ENCODE measurements around the gene GPR31. TPM values are rescaled to one million over a fixed set of nuclear protein-coding genes. Genes with fewer than 3 reads are reported as not detected.

GPR31 gene
- total and polyA plus RNA-seq, 2 donors (not counting 1 experiment from before 2014, with no cell fraction given): not detected

- no peak overlapping the region for H3K4me3 ChIP-seq (replicated peaks in 1 of 4; ENCODE audit: control extremely low read depth in 1 of 4, insufficient read depth in 1 of 4, low read depth in 3 of 4, low read length in 4 of 4)
- TF ChIP-seq CTCF (conservative IDR thresholded peaks at IDR 0.05 in 1 of 2, IDR thresholded peaks at IDR 0.05 in 1 of 2; ENCODE audit: low read depth in 1 of 2, low read length in 2 of 2) (no peak), EZH2 (IDR thresholded peaks at IDR 0.05; ENCODE audit: low read length, missing control alignments) (no peak)
These were observed 29.8 kb downstream of the GPR31 start for GRCh38 chr6:167127785-167128531.

GRCh38 chr6:167125855-167126349 is 31.9 kb downstream of the GPR31 start:
- Histone ChIP-seq H4K20me1 (ENCODE audit: control insufficient read depth, extremely low read depth, insufficient read depth, low read length) (no peaks in the 10 kb centered on the region), H3K9ac (ENCODE audit: insufficient read depth, low read length) (no peak overlapping the region), H3K27ac (ENCODE audit: insufficient read depth, low read length) (no peak overlapping the region), H3K4me3 (replicated peaks in 1 of 4; ENCODE audit: control extremely low read depth in 1 of 4, insufficient read depth in 1 of 4, low read depth in 3 of 4, low read length in 4 of 4) (no peak overlapping the region), H2AFZ (ENCODE audit: low read length) (no peak overlapping the region), H3K79me2 (ENCODE audit: control insufficient read depth, insufficient read depth, low read length) (no peaks in the 10 kb centered on the region), H3K27me3 (ENCODE audit: control insufficient read depth, insufficient read depth, low read length) (no peaks in the 10 kb centered on the region), H3K4me1 (ENCODE audit: control insufficient read depth, extremely low read depth, insufficient read depth, low read length) (no peaks in the 10 kb centered on the region), H3K9me3 (ENCODE audit: control insufficient read depth, insufficient read depth, low read depth, low read length) (no peaks in the 10 kb centered on the region), H3K36me3 (ENCODE audit: control insufficient read depth, insufficient read depth, low read length) (no peaks in the 10 kb centered on the region), H3K4me2 (ENCODE audit: extremely low read depth, insufficient read depth, low read length) (no peak overlapping the region)
- no peak for TF ChIP-seq EZH2 (IDR thresholded peaks at IDR 0.05; ENCODE audit: low read length, missing control alignments)
- no peak for TF ChIP-seq CTCF (conservative IDR thresholded peaks at IDR 0.05 in 1 of 2, IDR thresholded peaks at IDR 0.05 in 1 of 2; ENCODE audit: low read depth in 1 of 2, low read length in 2 of 2)
- no peak for DNase-seq (ENCODE audit: low read depth in 2 of 2)

More at GRCh38 chr6:167127785-167128531, 29.8 kb downstream of the GPR31 start:
- Histone ChIP-seq H3K4me1 (ENCODE audit: control insufficient read depth, extremely low read depth, insufficient read depth, low read length) (no peaks in the 10 kb centered on the region), H3K9ac (ENCODE audit: insufficient read depth, low read length) (no peak overlapping the region), H3K27me3 (ENCODE audit: control insufficient read depth, insufficient read depth, low read length) (no peaks in the 10 kb centered on the region), H3K27ac (ENCODE audit: insufficient read depth, low read length) (no peak overlapping the region), H3K9me3 (ENCODE audit: control insufficient read depth, insufficient read depth, low read depth, low read length) (no peaks in the 10 kb centered on the region), H4K20me1 (ENCODE audit: control insufficient read depth, extremely low read depth, insufficient read depth, low read length) (no peaks in the 10 kb centered on the region), H3K36me3 (ENCODE audit: control insufficient read depth, insufficient read depth, low read length) (no peaks in the 10 kb centered on the region), H3K4me2 (ENCODE audit: extremely low read depth, insufficient read depth, low read length) (no peak overlapping the region), H3K79me2 (ENCODE audit: control insufficient read depth, insufficient read depth, low read length) (no peaks in the 10 kb centered on the region), H2AFZ (ENCODE audit: low read length) (no peak overlapping the region)
- no peak for DNase-seq (ENCODE audit: low read depth in 2 of 2)

GRCh38 chr6:167125410-167125809 is 32.4 kb downstream of the GPR31 start:
- no peak overlapping the region for H3K27ac ChIP-seq (ENCODE audit: insufficient read depth, low read length)
- H3K4me3 ChIP-seq (replicated peaks in 1 of 4; ENCODE audit: control extremely low read depth in 1 of 4, insufficient read depth in 1 of 4, low read depth in 3 of 4, low read length in 4 of 4): no peak overlapping the region
- no peak overlapping the region for H2AFZ ChIP-seq (ENCODE audit: low read length)
- no peaks in the 10 kb centered on the region for H3K36me3 ChIP-seq (ENCODE audit: control insufficient read depth, insufficient read depth, low read length)
- no peaks in the 10 kb centered on the region for H3K79me2 ChIP-seq (ENCODE audit: control insufficient read depth, insufficient read depth, low read length)
- H3K9me3 ChIP-seq (ENCODE audit: control insufficient read depth, insufficient read depth, low read depth, low read length): no peaks in the 10 kb centered on the region
- H3K27me3 ChIP-seq (ENCODE audit: control insufficient read depth, insufficient read depth, low read length): no peaks in the 10 kb centered on the region
- DNase-seq (ENCODE audit: low read depth in 2 of 2): no peak
- H3K4me2 ChIP-seq (ENCODE audit: extremely low read depth, insufficient read depth, low read length): no peak overlapping the region
- no peaks in the 10 kb centered on the region for H3K4me1 ChIP-seq (ENCODE audit: control insufficient read depth, extremely low read depth, insufficient read depth, low read length)
- TF ChIP-seq CTCF (conservative IDR thresholded peaks at IDR 0.05 in 1 of 2, IDR thresholded peaks at IDR 0.05 in 1 of 2; ENCODE audit: low read depth in 1 of 2, low read length in 2 of 2): no peak
- no peak overlapping the region for H3K9ac ChIP-seq (ENCODE audit: insufficient read depth, low read length)
- no peaks in the 10 kb centered on the region for H4K20me1 ChIP-seq (ENCODE audit: control insufficient read depth, extremely low read depth, insufficient read depth, low read length)

Measured in fibroblast of lung (primary cell).